Stimulated activated naive CD8-positive, alpha-beta T cell treated with anti-CD3 and anti-CD28 coated beads, Interleukin-15, Interleukin-2, amounts not matched to agents 100 ng/mL and 50 ng/mL, for 24 hours (primary cell): ENCODE measurements around the gene ANKRD34B.

Source experiments
- H3K27ac Mint-ChIP-seq: one replicate; pipeline ENCODE4 v1.8.0; 2021; ENCODE audit warnings: mild to moderate bottlenecking, mixed read lengths
- H3K27me3 Mint-ChIP-seq: one replicate; pipeline ENCODE4 v1.8.0; 2021; ENCODE audit warnings: mixed read lengths
- H3K36me3 Mint-ChIP-seq: one replicate; pipeline ENCODE4 v1.8.0; 2021; ENCODE audit warnings: low read depth, mixed read lengths
- H3K4me1 Mint-ChIP-seq: one replicate; pipeline ENCODE4 v1.8.0; 2021; ENCODE audit warnings: low read depth, mixed read lengths
- H3K4me3 Mint-ChIP-seq: one replicate; pipeline ENCODE4 v1.8.0; 2021; ENCODE audit warnings: mild to moderate bottlenecking, mixed read lengths
- H3K9me3 Mint-ChIP-seq: one replicate; pipeline ENCODE4 v1.8.0; 2021; ENCODE audit warnings: mixed read lengths

ANKRD34B gene

GRCh38 chr5:80569961-80570786, at the start of gene ANKRD34B:
Gene ANKRD34B (minus strand): TSS chr5:80570280. CDS start chr5:80560019, 10,261 bp downstream.
- Mint-ChIP-seq H3K27ac (no peak within 1 kb of the TSS), H3K27me3 (peaks cover 69% of the 10 kb centered on the region), H3K36me3 (no peaks in the 10 kb centered on the region)

DNA sequence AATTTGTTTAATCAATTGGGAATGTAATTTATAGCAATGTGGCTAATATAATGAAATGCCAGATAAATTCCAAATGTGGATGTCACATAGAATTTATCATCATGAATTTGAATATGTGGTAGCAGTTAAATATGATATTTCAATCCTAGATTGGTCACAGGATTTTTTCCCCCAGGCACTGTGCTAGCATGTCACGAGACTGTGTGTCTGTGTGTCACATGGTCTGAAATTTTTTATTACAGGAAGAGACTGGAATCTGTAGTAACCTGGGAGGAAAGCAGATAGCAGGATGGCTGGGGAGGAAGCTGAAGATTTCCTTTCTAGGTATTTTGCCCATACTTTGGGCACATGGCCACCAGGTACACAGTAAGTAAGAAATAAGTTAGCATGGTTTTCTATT, 49.0 kb upstream of the ANKRD34B start:
- Mint-ChIP-seq H3K36me3 (peaks cover 27% of the 10 kb centered on the region), H3K4me3 (no peak overlapping the region), H3K27me3 (no peaks in the 10 kb centered on the region), H3K4me1 (no peaks in the 10 kb centered on the region), H3K9me3 (no peaks in the 10 kb centered on the region), H3K27ac (no peak overlapping the region)

More at GRCh38 chr5:80569961-80570786, at the start of gene ANKRD34B:
- no peaks in the 10 kb centered on the region for H3K9me3 Mint-ChIP-seq
- H3K4me1 Mint-ChIP-seq: peaks cover 2% of the 10 kb centered on the region
- peak within 1 kb of the TSS; percentile 52 for H3K4me3 Mint-ChIP-seq

- H3K9me3 Mint-ChIP-seq: no peaks in the 10 kb centered on the region
- H3K27ac Mint-ChIP-seq: no peak overlapping the region
- H3K4me1 Mint-ChIP-seq: no peaks in the 10 kb centered on the region
- no peak overlapping the region for H3K4me3 Mint-ChIP-seq
- H3K36me3 Mint-ChIP-seq: peaks cover 27% of the 10 kb centered on the region
- no peaks in the 10 kb centered on the region for H3K27me3 Mint-ChIP-seq
Observed at GRCh38 chr5:80618438-80618837, 48.4 kb upstream of the ANKRD34B start.

GRCh38 chr5:80615266-80615914, 45.3 kb upstream of the ANKRD34B start:
- no peaks in the 10 kb centered on the region for H3K4me1 Mint-ChIP-seq
- peaks cover 4% of the 10 kb centered on the region for H3K9me3 Mint-ChIP-seq
- H3K36me3 Mint-ChIP-seq: peaks cover 14% of the 10 kb centered on the region

DNA sequence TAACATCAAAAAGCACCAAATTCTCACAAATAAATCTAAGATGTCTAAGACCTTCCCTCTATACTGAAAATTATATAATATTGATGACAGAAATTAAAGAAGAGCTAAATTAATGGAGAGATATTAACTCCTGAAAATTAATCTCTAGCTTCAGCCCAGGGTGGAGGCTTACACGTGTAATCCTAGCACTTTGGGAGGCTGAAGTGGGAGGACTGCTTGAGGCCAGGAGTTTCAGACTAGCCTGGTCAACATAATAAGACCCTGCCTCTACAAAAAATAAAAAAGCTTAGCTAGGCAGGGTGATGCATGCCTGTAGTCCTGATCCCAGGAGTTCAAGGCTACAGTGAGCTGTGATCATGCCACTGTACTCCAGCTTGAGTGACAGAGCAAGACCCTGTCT, 39.6 kb upstream of the ANKRD34B start:
- H3K9me3 Mint-ChIP-seq: peaks cover 4% of the 10 kb centered on the region
- no peaks in the 10 kb centered on the region for H3K4me1 Mint-ChIP-seq
- peaks cover 8% of the 10 kb centered on the region for H3K36me3 Mint-ChIP-seq
- no peaks in the 10 kb centered on the region for H3K27me3 Mint-ChIP-seq
- H3K4me3 Mint-ChIP-seq: no peak overlapping the region
- H3K27ac Mint-ChIP-seq: no peak overlapping the region

More at GRCh38 chr5:80615266-80615914, 45.3 kb upstream of the ANKRD34B start:
- H3K27me3 Mint-ChIP-seq: no peaks in the 10 kb centered on the region
- H3K27ac Mint-ChIP-seq: no peak overlapping the region
- no peak overlapping the region for H3K4me3 Mint-ChIP-seq

GRCh38 chr5:80608731-80609130, 38.7 kb upstream of the ANKRD34B start:
- Mint-ChIP-seq H3K4me3 (no peak overlapping the region), H3K27ac (no peak overlapping the region), H3K27me3 (no peaks in the 10 kb centered on the region), H3K36me3 (peaks cover 8% of the 10 kb centered on the region), H3K4me1 (no peaks in the 10 kb centered on the region), H3K9me3 (peaks cover 4% of the 10 kb centered on the region)

DNA sequence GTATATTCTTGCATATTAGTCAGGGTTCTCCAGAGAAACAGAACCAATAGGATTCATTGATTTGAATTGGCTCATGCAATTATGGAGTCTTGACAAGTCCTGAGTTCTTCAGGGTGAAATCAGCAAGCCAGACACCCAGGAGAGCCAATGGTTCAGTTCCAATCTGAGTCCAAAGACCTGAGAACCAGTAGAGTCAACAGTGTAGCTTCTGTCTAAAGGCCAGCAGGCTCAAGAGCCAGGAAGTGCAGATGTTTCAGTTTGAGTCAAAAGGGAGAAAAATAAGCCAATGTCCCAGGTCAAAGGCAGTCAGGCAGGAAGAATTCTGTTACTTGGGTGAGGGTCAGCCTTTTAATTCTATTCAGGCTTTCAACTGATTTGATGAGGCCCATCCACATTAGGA, 37.8 kb upstream of the ANKRD34B start:
- Mint-ChIP-seq H3K27ac (no peak overlapping the region), H3K27me3 (no peaks in the 10 kb centered on the region), H3K9me3 (peaks cover 4% of the 10 kb centered on the region), H3K4me1 (no peaks in the 10 kb centered on the region), H3K4me3 (no peak overlapping the region), H3K36me3 (peaks cover 8% of the 10 kb centered on the region)

GRCh38 chr5:80607343-80607742, 37.3 kb upstream of the ANKRD34B start:
- no peaks in the 10 kb centered on the region for H3K27me3 Mint-ChIP-seq
- H3K9me3 Mint-ChIP-seq: peaks cover 4% of the 10 kb centered on the region
- H3K27ac Mint-ChIP-seq: no peak overlapping the region
- H3K4me1 Mint-ChIP-seq: no peaks in the 10 kb centered on the region
- peaks cover 8% of the 10 kb centered on the region for H3K36me3 Mint-ChIP-seq
- no peak overlapping the region for H3K4me3 Mint-ChIP-seq

GRCh38 chr5:80600943-80601693, 31.0 kb upstream of the ANKRD34B start:
- no peaks in the 10 kb centered on the region for H3K4me1 Mint-ChIP-seq
- H3K27me3 Mint-ChIP-seq: no peaks in the 10 kb centered on the region
- no peaks in the 10 kb centered on the region for H3K36me3 Mint-ChIP-seq
- no peak overlapping the region for H3K27ac Mint-ChIP-seq
- no peak overlapping the region for H3K4me3 Mint-ChIP-seq
- H3K9me3 Mint-ChIP-seq: no peaks in the 10 kb centered on the region

DNA sequence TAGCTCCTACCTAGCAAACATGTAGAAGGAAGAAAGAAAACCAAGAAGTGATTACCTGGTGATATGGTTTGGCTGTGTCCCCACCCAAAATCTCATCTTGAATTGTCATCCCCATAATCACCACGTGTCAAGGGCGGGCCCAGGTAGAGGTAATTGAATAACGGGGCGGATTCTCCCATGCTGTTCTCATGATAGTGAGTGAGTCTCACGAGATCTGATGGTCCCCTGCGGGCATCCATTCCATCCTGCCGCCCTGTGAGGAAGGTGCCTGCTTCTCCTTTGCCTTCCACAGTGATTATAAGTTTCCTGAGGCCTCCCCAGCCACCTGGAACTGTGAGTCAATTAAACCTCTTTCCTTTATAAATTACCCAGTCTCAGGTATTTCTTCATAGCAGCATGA, 27.4 kb upstream of the ANKRD34B start:
- no peaks in the 10 kb centered on the region for H3K27me3 Mint-ChIP-seq
- no peak overlapping the region for H3K4me3 Mint-ChIP-seq
- no peaks in the 10 kb centered on the region for H3K4me1 Mint-ChIP-seq
- H3K27ac Mint-ChIP-seq: no peak overlapping the region
- H3K9me3 Mint-ChIP-seq: no peaks in the 10 kb centered on the region
- no peaks in the 10 kb centered on the region for H3K36me3 Mint-ChIP-seq

GRCh38 chr5:80594810-80595209, 24.7 kb upstream of the ANKRD34B start:
- H3K9me3 Mint-ChIP-seq: no peaks in the 10 kb centered on the region
- no peak overlapping the region for H3K4me3 Mint-ChIP-seq
- no peak overlapping the region for H3K27ac Mint-ChIP-seq
- H3K4me1 Mint-ChIP-seq: no peaks in the 10 kb centered on the region
- peaks cover 8% of the 10 kb centered on the region for H3K27me3 Mint-ChIP-seq
- H3K36me3 Mint-ChIP-seq: no peaks in the 10 kb centered on the region

DNA sequence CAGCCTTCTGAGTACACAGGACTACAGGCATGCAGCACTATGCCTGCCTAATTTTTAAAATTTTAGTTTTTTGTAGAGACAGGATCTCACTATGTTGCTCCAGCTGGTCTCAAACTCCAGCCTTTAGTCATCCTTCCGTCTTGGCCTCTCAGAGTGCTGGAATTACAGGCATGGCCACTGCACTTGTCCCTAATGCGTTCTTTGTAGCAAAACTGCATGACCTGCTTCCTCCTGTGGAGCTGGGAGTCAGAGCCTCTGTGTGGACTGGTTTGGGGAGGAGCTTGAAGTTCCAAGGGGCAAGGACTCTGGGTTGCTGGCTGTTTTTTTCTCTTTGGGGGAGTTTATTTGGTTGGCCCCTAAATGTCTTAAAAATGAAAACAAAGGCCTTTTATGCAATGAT, 22.7 kb upstream of the ANKRD34B start:
- peaks cover 8% of the 10 kb centered on the region for H3K27me3 Mint-ChIP-seq
- no peak overlapping the region for H3K27ac Mint-ChIP-seq
- no peaks in the 10 kb centered on the region for H3K9me3 Mint-ChIP-seq
- H3K4me3 Mint-ChIP-seq: no peak overlapping the region
- H3K36me3 Mint-ChIP-seq: no peaks in the 10 kb centered on the region
- H3K4me1 Mint-ChIP-seq: no peaks in the 10 kb centered on the region

DNA sequence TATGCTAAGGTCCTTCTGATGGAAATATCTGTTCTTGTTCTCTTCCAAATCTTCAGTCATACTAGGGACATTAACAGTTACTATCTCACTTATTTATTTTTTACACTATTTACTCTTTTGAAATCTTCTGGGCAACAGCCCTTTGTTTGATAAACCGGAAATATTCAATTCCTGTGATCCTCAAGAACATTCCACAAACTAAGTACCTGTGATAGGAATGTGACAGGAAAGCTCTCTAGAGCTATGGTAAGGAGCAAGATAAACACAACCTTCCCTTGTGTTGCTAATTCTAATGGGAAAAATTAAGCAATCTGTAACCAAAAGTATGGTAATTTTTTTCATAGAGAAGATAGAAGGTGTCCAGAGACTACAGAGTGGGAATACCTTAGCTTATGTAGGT, 22.0 kb upstream of the ANKRD34B start:
- Mint-ChIP-seq H3K27me3 (peaks cover 8% of the 10 kb centered on the region), H3K4me1 (no peaks in the 10 kb centered on the region), H3K27ac (no peak overlapping the region), H3K36me3 (no peaks in the 10 kb centered on the region), H3K4me3 (no peak overlapping the region), H3K9me3 (no peaks in the 10 kb centered on the region)

DNA sequence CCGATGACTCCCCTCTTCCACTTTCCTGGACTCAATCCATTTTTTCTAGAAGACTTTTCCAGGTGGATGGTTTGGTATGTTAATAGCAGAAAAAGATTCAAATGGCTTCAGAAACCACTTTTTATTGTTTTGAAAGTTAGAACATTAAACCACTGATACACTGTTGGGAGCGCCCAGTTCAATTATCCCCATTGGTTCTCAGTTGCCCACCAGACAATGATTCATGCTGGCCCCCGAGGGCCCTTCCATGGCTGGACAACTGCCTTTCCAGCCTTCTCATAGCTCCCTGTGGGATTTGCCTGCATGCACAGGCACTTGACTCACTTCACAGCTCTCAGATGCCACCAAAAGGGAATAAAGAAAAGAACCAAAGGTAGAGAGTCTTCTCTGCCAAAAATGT, 21.3 kb upstream of the ANKRD34B start:
- Mint-ChIP-seq H3K9me3 (no peaks in the 10 kb centered on the region), H3K27ac (no peak overlapping the region), H3K27me3 (peaks cover 8% of the 10 kb centered on the region), H3K4me3 (no peak overlapping the region), H3K36me3 (no peaks in the 10 kb centered on the region), H3K4me1 (no peaks in the 10 kb centered on the region)

DNA sequence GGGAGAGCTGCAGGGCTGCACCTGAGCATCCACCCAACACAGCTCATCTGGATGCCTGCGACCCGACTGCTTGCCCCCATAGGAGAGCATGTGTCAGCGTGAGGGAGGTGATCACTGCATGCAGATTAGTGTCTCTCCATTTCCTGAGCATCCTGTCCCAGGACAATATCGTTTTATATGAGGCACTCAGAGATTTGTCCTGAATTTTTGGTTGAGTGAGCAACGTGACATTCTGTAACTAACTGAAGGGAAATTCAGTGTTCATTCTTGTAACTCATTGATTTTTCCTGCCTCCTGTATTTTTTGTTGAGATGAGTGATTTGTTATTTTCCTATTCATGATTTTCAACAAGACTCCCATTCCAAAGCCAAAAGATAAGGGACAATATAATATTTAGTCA, 20.7 kb upstream of the ANKRD34B start:
- H3K27me3 Mint-ChIP-seq: peaks cover 8% of the 10 kb centered on the region
- no peaks in the 10 kb centered on the region for H3K4me1 Mint-ChIP-seq
- H3K36me3 Mint-ChIP-seq: no peaks in the 10 kb centered on the region
- no peaks in the 10 kb centered on the region for H3K9me3 Mint-ChIP-seq
- no peak overlapping the region for H3K4me3 Mint-ChIP-seq
- H3K27ac Mint-ChIP-seq: no peak overlapping the region
